Epithelial cell of proximal tubule (primary cell): ENCODE measurements around the gene CBY1. TPM values are rescaled to one million over a fixed set of nuclear protein-coding genes. Genes with fewer than 3 reads are reported as not detected.

ENCODE experiments used
- DNase-seq: peaks from one replicate; pipeline ENCODE4 v3.0.0-alpha.2; 2011; ENCODE audit warnings: low read depth
- H3K4me3 ChIP-seq: 2 replicates; pipeline ENCODE4 v1.5.1; 2011; ENCODE audit warnings: low read depth, mild to moderate bottlenecking, low read length
- CTCF ChIP-seq: conservative IDR thresholded peaks from 2 replicates; pipeline ENCODE4 v1.5.1; 2012; ENCODE audit warnings: low read depth, mild to moderate bottlenecking, low read length
- total RNA-seq: library from RNA; depleted of rRNA; stranded (reverse); fragments of >200 nt; gene quantifications from 2 replicates; pipeline ENCODE4 v1.2.3, GENCODE V29; 2015

CBY1 gene
- 26.1 and 28.9 TPM in 2 replicates for total RNA-seq

GRCh38 chr22:38656256-38657044, at the start of gene CBY1, which contains the start of gene FAM227A:
Gene CBY1, plus strand, starts transcription at chr22:38656638. Its CDS starts 11,417 bp downstream, at chr22:38668055.
Gene FAM227A, minus strand, starts transcription at chr22:38656392. Its CDS starts 6,224 bp downstream, at chr22:38650168.
- H3K4me3 ChIP-seq = peak within 1 kb of the TSS; percentile 96
- TF ChIP-seq CTCF = no peak
- no peak for DNase-seq

GRCh38 chr22:38607680-38608079, 48.8 kb upstream of the CBY1 start:
- no peak overlapping the region for H3K4me3 ChIP-seq
- no peak for DNase-seq
- no peak for TF ChIP-seq CTCF

- H3K4me3 ChIP-seq = no peak overlapping the region
Measured at GRCh38 chr22:38608992-38609750, 47.3 kb upstream of the CBY1 start.

GRCh38 chr22:38610234-38610633, 46.2 kb upstream of the CBY1 start:
- DNase-seq = no peak
- no peak overlapping the region for H3K4me3 ChIP-seq
- no peak for TF ChIP-seq CTCF

More at GRCh38 chr22:38608992-38609750, 47.3 kb upstream of the CBY1 start:
- no peak for TF ChIP-seq CTCF
- no peak for DNase-seq

GRCh38 chr22:38611559-38611958, 44.9 kb upstream of the CBY1 start:
- TF ChIP-seq CTCF = no peak
- H3K4me3 ChIP-seq = no peak overlapping the region
- no peak for DNase-seq

GRCh38 chr22:38612217-38613006, 44.0 kb upstream of the CBY1 start:
- no peak for TF ChIP-seq CTCF
- no peak for DNase-seq
- no peak overlapping the region for H3K4me3 ChIP-seq
